Naive B cell (primary cell): ENCODE measurements around the gene TTPAL. TPM values are rescaled to one million over a fixed set of nuclear protein-coding genes. Genes with fewer than 3 reads are reported as not detected.
"Not testable (repeated sequence)": the region's sequence is repeated elsewhere in the genome, so short reads cannot be mapped to it uniquely, and the experiment has no call there.

ENCODE experiments used
- ATAC-seq, 2 donors: fragments of 150-1000 bp; cut with Tn5 transposase; 2 replicates each; pipeline ENCODE4 v1.10.0; 2021; ENCODE audit warnings: low read depth in 2 of 2, mild to moderate bottlenecking in 2 of 2, moderate library complexity in 2 of 2
- DNase-seq: peaks from one replicate; pipeline ENCODE4 v3.0.0; 2022
- H3K27ac Mint-ChIP-seq, 6 donors: one replicate each; pipeline ENCODE4 v1.8.0; 2020 to 2022; ENCODE audit warnings: mild to moderate bottlenecking in 6 of 6, mixed read lengths in 6 of 6, moderate library complexity in 5 of 6, inconsistent platforms in 2 of 6
- H3K27me3 Mint-ChIP-seq, 3 donors: one replicate each; pipeline ENCODE4 v1.8.0; 2021 to 2022; ENCODE audit warnings: mixed read lengths in 3 of 3, mild to moderate bottlenecking in 1 of 3
- H3K36me3 Mint-ChIP-seq, 2 donors: one replicate each; pipeline ENCODE4 v1.8.0; 2020 to 2022; ENCODE audit warnings: mixed read lengths in 2 of 2, inconsistent platforms in 1 of 2, mild to moderate bottlenecking in 1 of 2
- H3K4me1 Mint-ChIP-seq, 3 donors: one replicate each; pipeline ENCODE4 v1.8.0; 2020 to 2022; ENCODE audit warnings: mixed read lengths in 3 of 3, inconsistent platforms in 1 of 3, mild to moderate bottlenecking in 1 of 3, moderate library complexity in 1 of 3
- H3K4me3 Mint-ChIP-seq, 8 donors: one replicate each; pipeline ENCODE4 v1.8.0; 2020 to 2022; ENCODE audit warnings: mild to moderate bottlenecking in 8 of 8, mixed read lengths in 8 of 8, moderate library complexity in 8 of 8, inconsistent platforms in 2 of 8
- H3K9me3 Mint-ChIP-seq, 7 donors: one replicate each; pipeline ENCODE4 v1.8.0; 2020 to 2022; ENCODE audit warnings: mixed read lengths in 7 of 7, mild to moderate bottlenecking in 5 of 7, inconsistent platforms in 2 of 7, moderate library complexity in 1 of 7
- polyA plus RNA-seq, 6 donors: library from polyadenylated mRNA; unstranded; fragments of 300-500 nt; fragmentation: Illumina TruSeq; gene quantifications; one replicate each; pipeline ENCODE4 v1.2.3, GENCODE V29; 2021; ENCODE audit warnings: low read depth in 6 of 6

Gene TTPAL
- polyA plus RNA-seq, 6 donors from 2014 or later: 4.2 to 16.3 (median 13.0) TPM

- no peaks in the 10 kb centered on the region for H3K9me3 Mint-ChIP-seq
- no peaks in the 10 kb centered on the region for H3K4me1 Mint-ChIP-seq
- no peak overlapping the region for H3K27ac Mint-ChIP-seq
- no peaks in the 10 kb centered on the region for H3K36me3 Mint-ChIP-seq
- peaks cover 0 to 6% (median 0%) of the 10 kb centered on the region in 3 donors for H3K27me3 Mint-ChIP-seq
- H3K4me3 Mint-ChIP-seq: no peak overlapping the region
- no peak for ATAC-seq
- DNase-seq: no peak
Observed at GRCh38 chr20:44464514-44464913, 11.2 kb upstream of the TTPAL start.

- Mint-ChIP-seq H3K27me3 (peaks cover 0 to 6% (median 0%) of the 10 kb centered on the region in 3 donors), H3K9me3 (no peaks in the 10 kb centered on the region), H3K27ac (no peak overlapping the region), H3K36me3 (no peaks in the 10 kb centered on the region), H3K4me1 (no peaks in the 10 kb centered on the region), H3K4me3 (no peak overlapping the region)
- DNase-seq (no peak), ATAC-seq (no peak)
Observed at GRCh38 chr20:44465001-44465560, 10.6 kb upstream of the TTPAL start.

GRCh38 chr20:44467289-44467883 lies 8.3 kb upstream of the TTPAL start:
- Mint-ChIP-seq H3K4me1 (no peaks in the 10 kb centered on the region), H3K9me3 (no peaks in the 10 kb centered on the region), H3K27me3 (peaks cover 0 to 6% (median 4%) of the 10 kb centered on the region in 3 donors), H3K4me3 (no peak overlapping the region), H3K27ac (no peak overlapping the region), H3K36me3 (no peaks in the 10 kb centered on the region)
- DNase-seq: no peak
- ATAC-seq: no peak

- Mint-ChIP-seq H3K36me3 (no peaks in the 10 kb centered on the region), H3K4me3 (no peak overlapping the region), H3K4me1 (no peaks in the 10 kb centered on the region), H3K9me3 (no peaks in the 10 kb centered on the region), H3K27me3 (peaks cover 0 to 6% (median 4%) of the 10 kb centered on the region in 3 donors), H3K27ac (no peak overlapping the region)
- ATAC-seq (no peak), DNase-seq (no peak)
Observed at GRCh38 chr20:44468044-44468782, 7.5 kb upstream of the TTPAL start.

GRCh38 chr20:44470327-44470726 lies 5.3 kb upstream of the TTPAL start:
- DNase-seq (no peak), ATAC-seq (no peak)
- no peaks in the 10 kb centered on the region for H3K36me3 Mint-ChIP-seq

GRCh38 chr20:44471481-44471882 lies 4.2 kb upstream of the TTPAL start:
- no peak overlapping the region for H3K4me3 Mint-ChIP-seq
- peaks cover 0 to 6% (median 4%) of the 10 kb centered on the region in 3 donors for H3K27me3 Mint-ChIP-seq
- no peaks in the 10 kb centered on the region for H3K36me3 Mint-ChIP-seq
- DNase-seq (no peak), ATAC-seq (no peak)
- no peaks in the 10 kb centered on the region for H3K9me3 Mint-ChIP-seq
- peaks cover 9 to 17% (median 15%) of the 10 kb centered on the region in 3 donors for H3K4me1 Mint-ChIP-seq
- H3K27ac Mint-ChIP-seq: no peak overlapping the region

More at GRCh38 chr20:44470327-44470726, 5.3 kb upstream of the TTPAL start:
- Mint-ChIP-seq H3K9me3 (no peaks in the 10 kb centered on the region), H3K4me3 (no peak overlapping the region), H3K27me3 (peaks cover 0 to 6% (median 4%) of the 10 kb centered on the region in 3 donors), H3K4me1 (peaks cover 4 to 6% (median 6%) of the 10 kb centered on the region in 3 donors), H3K27ac (no peak overlapping the region)

GRCh38 chr20:44472283-44472682 lies 3.4 kb upstream of the TTPAL start:
- H3K27ac Mint-ChIP-seq, DNase-seq, ATAC-seq, H3K36me3 Mint-ChIP-seq, H3K27me3 Mint-ChIP-seq, H3K4me3 Mint-ChIP-seq, H3K9me3 Mint-ChIP-seq: not testable (repeated sequence)
- peaks cover 17 to 25% (median 22%) of the 10 kb centered on the region in 3 donors for H3K4me1 Mint-ChIP-seq

- peak overlapping the region; percentile 97 to 99 (median 98) for H3K27ac Mint-ChIP-seq
- peak overlapping the region; percentile 91 to 99 (median 95) for H3K4me3 Mint-ChIP-seq
- no peak for DNase-seq
- no peak for ATAC-seq
- peaks cover 0 to 4% (median 0%) of the 10 kb centered on the region in 3 donors for H3K27me3 Mint-ChIP-seq
- peaks cover 30 to 45% (median 32%) of the 10 kb centered on the region in 3 donors for H3K4me1 Mint-ChIP-seq
- no peaks in the 10 kb centered on the region for H3K36me3 Mint-ChIP-seq
- H3K9me3 Mint-ChIP-seq: no peaks in the 10 kb centered on the region
Observed at GRCh38 chr20:44475372-44475693, 341 bp upstream of the TTPAL start.

GRCh38 chr20:44477151-44477550 lies 1.5 kb downstream of the TTPAL start:
- Mint-ChIP-seq H3K27ac (peak overlapping the region; percentile 39 to 98 (median 78)), H3K4me1 (peaks cover 31 to 48% (median 37%) of the 10 kb centered on the region in 3 donors), H3K27me3 (no peaks in the 10 kb centered on the region), H3K4me3 (peak overlapping the region in 6 of 8 donors; percentile 91 to 96 (median 94)), H3K36me3 (peaks cover 0 to 6% of the 10 kb centered on the region in 2 donors), H3K9me3 (no peaks in the 10 kb centered on the region)
- ATAC-seq: no peak
- no peak for DNase-seq

GRCh38 chr20:44478206-44478605 lies 2.5 kb downstream of the TTPAL start:
- no peaks in the 10 kb centered on the region for H3K27me3 Mint-ChIP-seq
- peaks cover 31 to 48% (median 37%) of the 10 kb centered on the region in 3 donors for H3K4me1 Mint-ChIP-seq
- peaks cover 0 to 6% of the 10 kb centered on the region in 2 donors for H3K36me3 Mint-ChIP-seq
- H3K4me3 Mint-ChIP-seq: peak overlapping the region in 2 of 8 donors; percentile 33 to 79
- DNase-seq: no peak
- H3K27ac Mint-ChIP-seq: peak overlapping the region in 3 of 6 donors; percentile 15 to 84 (median 54)
- H3K9me3 Mint-ChIP-seq: no peaks in the 10 kb centered on the region
- ATAC-seq: no peak

- Mint-ChIP-seq H3K27me3 (no peaks in the 10 kb centered on the region), H3K36me3 (peaks cover 0 to 6% of the 10 kb centered on the region in 2 donors), H3K27ac (peak overlapping the region in 3 of 6 donors; percentile 24 to 80 (median 52)), H3K9me3 (no peaks in the 10 kb centered on the region), H3K4me1 (peaks cover 31 to 50% (median 37%) of the 10 kb centered on the region in 3 donors), H3K4me3 (peak overlapping the region in 2 of 8 donors; percentile 10 to 51)
- DNase-seq (peak; percentile 37), ATAC-seq (peak; percentile 29 to 51)
Observed at GRCh38 chr20:44479643-44480042, 4.0 kb downstream of the TTPAL start.

- H3K36me3 Mint-ChIP-seq: peaks cover 0 to 6% of the 10 kb centered on the region in 2 donors
- ATAC-seq: no peak
- H3K27me3 Mint-ChIP-seq: no peaks in the 10 kb centered on the region
- H3K9me3 Mint-ChIP-seq: no peaks in the 10 kb centered on the region
- peak overlapping the region in 2 of 6 donors; percentile 19 to 89 for H3K27ac Mint-ChIP-seq
- H3K4me3 Mint-ChIP-seq: no peak overlapping the region
- no peak for DNase-seq
- peaks cover 30 to 47% (median 33%) of the 10 kb centered on the region in 3 donors for H3K4me1 Mint-ChIP-seq
Observed at GRCh38 chr20:44480097-44480496, 4.4 kb downstream of the TTPAL start.

GRCh38 chr20:44481719-44482416 lies 6.2 kb downstream of the TTPAL start:
- no peaks in the 10 kb centered on the region for H3K9me3 Mint-ChIP-seq
- peaks cover 12 to 30% (median 24%) of the 10 kb centered on the region in 3 donors for H3K4me1 Mint-ChIP-seq
- H3K4me3 Mint-ChIP-seq: no peak overlapping the region
- no peaks in the 10 kb centered on the region for H3K27me3 Mint-ChIP-seq
- H3K27ac Mint-ChIP-seq: peak overlapping the region in 1 of 6 donors; percentile 19
- no peak for ATAC-seq
- no peak for DNase-seq
- peaks cover 0 to 9% of the 10 kb centered on the region in 2 donors for H3K36me3 Mint-ChIP-seq
